AG09309 (cell line): ENCODE results near the gene COG4.

Source experiments
- DNase-seq: peaks from one replicate; pipeline ENCODE4 v3.0.0-alpha.2; 2010; ENCODE audit warnings: low read depth
- H3K4me3 ChIP-seq: 2 replicates; pipeline ENCODE4 v1.5.1; 2011; ENCODE audit warnings: mild to moderate bottlenecking, low read depth, low read length, moderate library complexity; ENCODE audit not compliant: control insufficient read depth
- TF ChIP-seq, protein P1 (sequence below): IDR thresholded peaks from 2 replicates; pipeline ENCODE4 v1.5.1; 2011; ENCODE audit warnings: mild to moderate bottlenecking, low read depth, low read length, inconsistent platforms; ENCODE audit not compliant: insufficient read depth, control insufficient read depth; ENCODE audit errors: missing control alignments

The COG4 gene

DNA sequence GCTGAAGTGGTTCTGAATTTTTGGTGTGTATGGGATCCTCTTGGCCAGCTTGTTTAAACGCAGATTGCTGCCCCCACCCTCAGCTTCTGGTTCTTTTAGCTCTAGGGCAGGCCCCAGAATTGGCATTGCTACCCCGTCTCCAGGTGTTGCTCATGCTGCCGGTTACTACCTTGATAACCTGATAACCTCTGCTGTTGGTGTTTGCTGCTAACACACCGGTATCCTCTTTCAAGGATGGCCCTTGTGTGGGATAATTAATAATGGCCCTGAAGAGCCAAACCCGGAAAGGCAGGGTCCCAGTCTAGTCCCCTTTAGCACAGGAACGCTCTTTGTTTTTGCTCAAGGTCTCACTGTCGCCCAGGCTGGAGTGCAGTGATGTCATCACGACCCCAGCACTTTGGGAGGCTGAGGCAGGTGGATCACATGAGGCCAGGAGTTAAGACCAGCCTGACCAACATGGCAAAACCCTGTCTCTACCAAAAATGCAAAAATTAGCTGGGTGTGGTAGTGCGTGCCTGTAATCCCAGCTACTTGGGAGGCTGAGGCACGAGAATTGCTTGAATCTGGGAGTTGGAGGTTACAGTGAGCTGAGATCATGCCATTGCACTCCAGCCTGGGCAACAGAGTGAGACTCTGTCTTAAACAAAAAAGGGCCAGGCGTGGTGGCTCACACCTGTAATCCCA is 83.2 kb downstream of the COG4 start:
- TF ChIP-seq, protein P1, sequence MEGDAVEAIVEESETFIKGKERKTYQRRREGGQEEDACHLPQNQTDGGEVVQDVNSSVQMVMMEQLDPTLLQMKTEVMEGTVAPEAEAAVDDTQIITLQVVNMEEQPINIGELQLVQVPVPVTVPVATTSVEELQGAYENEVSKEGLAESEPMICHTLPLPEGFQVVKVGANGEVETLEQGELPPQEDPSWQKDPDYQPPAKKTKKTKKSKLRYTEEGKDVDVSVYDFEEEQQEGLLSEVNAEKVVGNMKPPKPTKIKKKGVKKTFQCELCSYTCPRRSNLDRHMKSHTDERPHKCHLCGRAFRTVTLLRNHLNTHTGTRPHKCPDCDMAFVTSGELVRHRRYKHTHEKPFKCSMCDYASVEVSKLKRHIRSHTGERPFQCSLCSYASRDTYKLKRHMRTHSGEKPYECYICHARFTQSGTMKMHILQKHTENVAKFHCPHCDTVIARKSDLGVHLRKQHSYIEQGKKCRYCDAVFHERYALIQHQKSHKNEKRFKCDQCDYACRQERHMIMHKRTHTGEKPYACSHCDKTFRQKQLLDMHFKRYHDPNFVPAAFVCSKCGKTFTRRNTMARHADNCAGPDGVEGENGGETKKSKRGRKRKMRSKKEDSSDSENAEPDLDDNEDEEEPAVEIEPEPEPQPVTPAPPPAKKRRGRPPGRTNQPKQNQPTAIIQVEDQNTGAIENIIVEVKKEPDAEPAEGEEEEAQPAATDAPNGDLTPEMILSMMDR: no peak
- H3K4me3 ChIP-seq: no peak overlapping the region

DNA sequence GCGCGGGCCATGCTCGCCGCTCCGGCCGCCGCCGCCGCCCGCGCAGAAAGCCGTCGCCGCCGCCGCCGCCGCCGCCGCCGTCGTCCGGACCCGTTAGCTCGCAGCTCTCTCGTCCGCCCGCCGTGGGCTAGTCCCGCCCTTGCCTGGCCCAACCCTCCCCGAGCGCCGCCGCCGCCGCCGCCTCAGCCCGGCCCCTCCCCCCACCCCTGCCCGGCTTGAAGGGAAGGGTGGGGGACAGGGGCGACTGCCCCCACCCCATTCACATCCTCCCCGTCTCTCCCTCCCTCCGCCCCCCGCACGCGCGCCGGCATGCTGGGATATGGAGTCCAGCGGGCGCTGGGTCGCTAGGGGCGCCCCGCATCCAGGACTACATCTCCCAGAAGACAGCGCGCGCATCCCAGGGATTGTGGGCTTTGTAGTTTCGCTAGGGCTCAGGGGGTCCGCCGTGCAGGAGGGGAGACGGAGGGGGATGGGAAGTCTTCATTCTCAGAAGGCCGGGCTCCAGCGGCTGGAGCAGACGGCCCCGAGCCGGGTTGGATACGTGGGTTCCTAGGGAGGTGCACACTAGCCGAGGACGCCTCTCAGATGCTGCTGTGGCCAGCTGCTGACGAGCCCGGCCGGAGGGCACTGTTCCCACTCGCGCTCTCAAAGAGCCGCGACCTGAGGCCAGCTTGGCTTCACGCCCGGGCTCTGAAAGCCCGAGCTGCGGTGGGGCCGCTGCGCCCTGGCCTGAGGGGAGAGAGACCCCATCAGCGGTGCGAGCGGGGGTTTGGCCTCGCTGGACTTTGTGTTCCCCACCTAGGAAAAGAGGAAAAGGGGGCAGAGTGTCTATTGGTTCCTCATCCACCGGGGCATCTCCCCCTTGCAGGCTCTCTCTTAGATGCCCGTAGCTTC is 84.1 kb downstream of the COG4 start, which contains the start of gene ST3GAL2:
Gene ST3GAL2, minus strand, starts transcription at position 132 of the 894 bp plus-strand sequence. CDS start 40,570 bp downstream, outside the sequence.
- H3K4me3 ChIP-seq: peak within 1 kb of the TSS; percentile 95
- TF ChIP-seq, protein P1: peak; percentile 3
- peak; percentile 71 for DNase-seq

More for the DNA sequence above, 83.2 kb downstream of the COG4 start:
- DNase-seq: no peak

DNA sequence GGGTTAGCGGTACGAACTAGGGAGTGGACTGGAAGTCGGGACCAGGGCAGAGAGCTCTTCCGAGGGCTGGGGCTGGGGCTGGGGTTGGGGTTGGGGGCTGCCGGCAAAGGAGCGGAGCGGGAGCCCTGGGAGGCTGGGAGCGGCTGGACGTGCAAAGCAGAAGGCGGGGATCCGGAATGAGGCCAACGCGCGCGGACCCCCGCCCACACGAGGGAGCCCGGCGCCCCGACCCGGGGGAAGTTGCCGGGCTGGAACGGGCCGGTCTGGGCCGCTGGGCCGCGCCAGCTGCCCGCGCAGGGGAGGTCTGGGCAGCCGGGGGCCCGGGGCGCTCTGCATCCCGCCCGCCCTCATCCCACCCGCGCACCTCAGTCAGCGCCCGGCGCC is 84.8 kb downstream of the COG4 start:
- peak overlapping the region; percentile 95 for H3K4me3 ChIP-seq
- TF ChIP-seq, protein P1: no peak
- DNase-seq: no peak

DNA sequence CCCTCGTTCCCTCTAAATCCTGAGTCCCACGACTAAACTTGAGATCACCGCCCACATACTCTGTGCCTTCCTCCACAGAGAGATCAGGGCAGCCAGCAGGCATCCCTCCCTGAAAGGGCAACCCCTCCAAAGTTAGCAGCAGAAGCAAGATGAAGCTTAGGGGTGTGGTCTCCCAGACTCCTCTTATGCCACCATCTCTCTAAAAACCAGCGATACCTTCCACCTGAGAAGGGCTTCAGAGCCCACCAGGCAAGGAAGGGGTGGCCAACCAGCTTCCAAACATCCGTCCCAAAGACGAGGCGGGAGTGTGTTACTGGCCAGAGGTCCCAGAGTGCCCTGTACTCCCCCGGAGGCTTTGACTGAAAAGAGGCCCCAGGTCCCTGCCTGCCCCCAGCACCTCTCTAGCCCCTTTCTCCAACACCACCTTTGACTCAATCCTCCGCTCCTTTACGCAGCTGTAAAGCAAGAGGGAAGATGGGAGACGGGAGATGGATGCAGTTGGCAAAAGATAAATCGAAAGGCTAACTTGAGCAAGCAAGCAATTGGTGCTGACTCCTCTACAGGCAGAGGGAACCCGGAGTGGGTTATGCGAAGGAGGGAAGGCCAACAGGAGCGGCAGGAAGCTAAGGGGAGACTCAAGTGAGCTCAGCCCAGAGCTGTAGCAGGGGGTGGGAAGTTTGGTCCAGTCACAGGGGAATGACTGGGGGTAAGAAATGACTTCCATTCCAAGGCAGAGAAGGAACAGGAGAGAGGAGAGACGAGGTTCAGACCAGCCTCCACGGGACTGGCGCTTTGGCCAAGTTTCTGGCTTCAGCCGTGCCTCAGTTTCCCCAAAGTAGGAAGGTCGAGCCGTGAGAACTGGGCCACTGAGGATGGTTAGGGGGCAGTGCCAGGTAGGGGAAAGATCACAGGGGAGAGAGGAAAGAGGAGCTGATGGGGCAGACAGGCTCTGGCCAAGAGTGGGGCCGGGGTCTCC is 85.5 kb downstream of the COG4 start:
- H3K4me3 ChIP-seq: peak overlapping the region; percentile 95
- DNase-seq: no peak
- TF ChIP-seq, protein P1: no peak

DNA sequence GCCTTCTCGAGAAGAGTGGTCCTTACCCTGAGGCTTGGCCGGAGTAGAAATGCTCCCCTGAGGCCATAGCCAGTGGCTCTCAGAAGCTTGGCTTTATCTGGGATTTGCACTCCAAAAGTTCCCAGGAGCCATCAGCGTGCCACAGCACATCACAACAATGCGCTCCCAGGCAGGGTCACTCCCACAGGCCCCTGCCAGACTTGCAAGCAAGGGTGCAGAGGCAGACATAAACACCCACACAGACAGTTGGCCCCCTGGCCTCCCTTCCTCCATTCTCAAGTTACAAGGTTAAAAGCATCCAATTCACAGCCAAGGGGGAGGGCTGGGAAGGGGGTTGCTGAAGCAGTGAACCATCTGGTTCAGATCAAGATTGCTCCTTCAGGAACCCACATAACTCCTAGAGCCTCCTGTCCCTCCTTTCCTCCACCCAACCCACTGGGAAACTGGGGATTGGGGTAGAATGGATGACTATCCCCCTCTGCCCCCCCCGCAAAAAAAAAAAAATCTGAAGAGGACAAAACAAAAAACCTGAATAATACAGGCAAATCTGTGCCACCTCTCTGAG is 86.3 kb downstream of the COG4 start:
- DNase-seq: peak; percentile 86
- H3K4me3 ChIP-seq: peak overlapping the region; percentile 95
- TF ChIP-seq, protein P1: no peak
